Measurements from ENCODE around the gene MTR. TPM values are rescaled to one million over a fixed set of nuclear protein-coding genes. Genes with fewer than 3 reads are reported as not detected.
A peak's percentile ranks its signal among the peaks of the same experiment; 100 is the strongest.

Gene MTR
- total RNA-seq, 4 donors from 2014 or later, result 29.7 to 43.4 (median 34.6) TPM

GRCh38 chr1:236757640-236758039 lies 37.5 kb upstream of the MTR start:
- no peak overlapping the region for H3K27ac ChIP-seq (replicated peaks in 1 of 4)
- no peak for DNase-seq (ENCODE audit: extremely low spot score)
- H3K9me3 ChIP-seq, result no peaks in the 10 kb centered on the region
- no peaks in the 10 kb centered on the region for H3K27me3 ChIP-seq
- H3K4me3 ChIP-seq, result no peak overlapping the region
- TF ChIP-seq EP300 (IDR thresholded peaks at IDR 0.05) (no peak), POLR2AphosphoS5 (IDR thresholded peaks at IDR 0.05) (no peak), POLR2A (IDR thresholded peaks at IDR 0.05; ENCODE audit: low read depth) (no peak)
- TF ChIP-seq, protein P1, sequence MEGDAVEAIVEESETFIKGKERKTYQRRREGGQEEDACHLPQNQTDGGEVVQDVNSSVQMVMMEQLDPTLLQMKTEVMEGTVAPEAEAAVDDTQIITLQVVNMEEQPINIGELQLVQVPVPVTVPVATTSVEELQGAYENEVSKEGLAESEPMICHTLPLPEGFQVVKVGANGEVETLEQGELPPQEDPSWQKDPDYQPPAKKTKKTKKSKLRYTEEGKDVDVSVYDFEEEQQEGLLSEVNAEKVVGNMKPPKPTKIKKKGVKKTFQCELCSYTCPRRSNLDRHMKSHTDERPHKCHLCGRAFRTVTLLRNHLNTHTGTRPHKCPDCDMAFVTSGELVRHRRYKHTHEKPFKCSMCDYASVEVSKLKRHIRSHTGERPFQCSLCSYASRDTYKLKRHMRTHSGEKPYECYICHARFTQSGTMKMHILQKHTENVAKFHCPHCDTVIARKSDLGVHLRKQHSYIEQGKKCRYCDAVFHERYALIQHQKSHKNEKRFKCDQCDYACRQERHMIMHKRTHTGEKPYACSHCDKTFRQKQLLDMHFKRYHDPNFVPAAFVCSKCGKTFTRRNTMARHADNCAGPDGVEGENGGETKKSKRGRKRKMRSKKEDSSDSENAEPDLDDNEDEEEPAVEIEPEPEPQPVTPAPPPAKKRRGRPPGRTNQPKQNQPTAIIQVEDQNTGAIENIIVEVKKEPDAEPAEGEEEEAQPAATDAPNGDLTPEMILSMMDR (IDR thresholded peaks at IDR 0.05), result no peak
- 83% methylated on average over 2 of the region's 2 CpGs for WGBS
- peaks cover 0 to 6% (median 4%) of the 10 kb centered on the region in 4 donors for H3K4me1 ChIP-seq
- intact Hi-C loops (cut with DNase I), result no loop called here
- H3K36me3 ChIP-seq, result peaks cover 0 to 70% (median 16%) of the 10 kb centered on the region in 4 donors

DNA sequence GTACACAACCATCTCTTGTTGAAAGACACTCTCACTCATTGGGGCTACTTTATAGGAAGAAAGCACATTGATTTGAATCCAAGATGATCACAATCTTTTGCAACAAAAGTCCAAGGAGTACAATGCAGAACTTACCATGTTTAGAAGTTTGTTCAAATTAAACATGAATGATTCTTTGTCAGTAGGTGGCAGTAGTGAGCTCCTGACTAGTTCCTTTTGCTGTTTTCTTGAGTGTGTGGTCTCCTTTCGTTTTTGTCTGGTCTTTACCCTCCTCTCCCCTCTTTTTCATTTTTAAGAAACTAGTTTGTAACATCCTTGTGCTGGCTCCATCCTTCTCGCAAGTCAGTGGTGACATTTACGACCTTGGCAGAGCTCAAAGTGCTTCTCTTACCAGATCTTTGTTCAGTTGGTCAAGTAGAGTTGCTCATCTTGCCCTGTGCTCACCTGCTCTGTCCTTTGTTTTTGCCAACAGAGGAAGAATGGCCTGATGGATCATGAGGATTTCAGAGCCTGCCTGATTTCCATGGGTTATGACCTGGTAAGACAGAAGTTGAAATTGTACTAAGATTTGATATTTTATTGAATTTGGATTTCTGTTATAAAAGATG lies 35.7 kb upstream of the MTR start:
- H3K4me3 ChIP-seq, result no peak overlapping the region
- no peak overlapping the region for H3K27ac ChIP-seq (replicated peaks in 1 of 4)
- intact Hi-C loops (cut with DNase I), result no loop called here
- TF ChIP-seq, protein P1 (IDR thresholded peaks at IDR 0.05), result peak; percentile 44 to 66 (median 59)
- TF ChIP-seq EP300 (IDR thresholded peaks at IDR 0.05), result no peak
- no peaks in the 10 kb centered on the region for H3K4me1 ChIP-seq
- no peaks in the 10 kb centered on the region for H3K27me3 ChIP-seq
- H3K9me3 ChIP-seq, result no peaks in the 10 kb centered on the region
- peaks cover 0 to 79% (median 12%) of the 10 kb centered on the region in 4 donors for H3K36me3 ChIP-seq
- 54% methylated on average over 3 of the region's 3 CpGs for WGBS
- DNase-seq (ENCODE audit: extremely low spot score), result no peak

GRCh38 chr1:236760480-236760879 lies 34.6 kb upstream of the MTR start:
- TF ChIP-seq EP300 (IDR thresholded peaks at IDR 0.05) (no peak), POLR2A (IDR thresholded peaks at IDR 0.05; ENCODE audit: low read depth) (no peak)
- intact Hi-C loops (cut with DNase I), result no loop called here
- Histone ChIP-seq H3K27ac (replicated peaks in 1 of 4) (no peak overlapping the region), H3K4me1 (no peaks in the 10 kb centered on the region), H3K27me3 (no peaks in the 10 kb centered on the region), H3K9me3 (no peaks in the 10 kb centered on the region), H3K36me3 (peaks cover 0 to 72% (median 8%) of the 10 kb centered on the region in 4 donors), H3K4me3 (no peak overlapping the region)
- 82% methylated on average over 6 of the region's 6 CpGs for WGBS
- no peak for DNase-seq (ENCODE audit: extremely low spot score)

DNA sequence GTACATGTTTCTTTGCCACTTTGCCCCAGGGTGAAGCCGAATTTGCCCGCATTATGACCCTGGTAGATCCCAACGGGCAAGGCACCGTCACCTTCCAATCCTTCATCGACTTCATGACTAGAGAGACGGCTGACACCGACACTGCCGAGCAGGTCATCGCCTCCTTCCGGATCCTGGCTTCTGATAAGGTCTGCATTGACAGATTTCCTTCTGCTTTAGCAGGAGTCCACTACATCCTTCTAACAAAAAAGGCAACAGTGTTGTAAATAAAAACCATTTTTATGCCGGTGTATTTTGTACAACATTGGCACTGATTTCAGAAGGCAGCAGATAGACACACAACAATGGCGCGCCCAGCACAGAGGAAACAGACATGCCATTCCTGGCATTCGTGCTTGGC lies 34.1 kb upstream of the MTR start:
- TF ChIP-seq, protein P1 (IDR thresholded peaks at IDR 0.05), result no peak
- TF ChIP-seq POLR2A (IDR thresholded peaks at IDR 0.05; ENCODE audit: low read depth) (no peak), POLR2AphosphoS5 (IDR thresholded peaks at IDR 0.05) (no peak), EP300 (IDR thresholded peaks at IDR 0.05) (no peak)
- intact Hi-C loops (cut with DNase I), result no loop called here

GRCh38 chr1:236761397-236762132 lies 33.5 kb upstream of the MTR start:
- Histone ChIP-seq H3K9me3 (no peaks in the 10 kb centered on the region), H3K36me3 (peaks cover 0 to 71% (median 8%) of the 10 kb centered on the region in 4 donors), H3K4me3 (no peak overlapping the region), H3K4me1 (peaks cover 0 to 6% (median 0%) of the 10 kb centered on the region in 4 donors), H3K27ac (replicated peaks in 1 of 4) (no peak overlapping the region), H3K27me3 (no peaks in the 10 kb centered on the region)
- 77% methylated on average over 5 of the region's 5 CpGs for WGBS
- no peak for DNase-seq (ENCODE audit: extremely low spot score)
- intact Hi-C loops (cut with DNase I), result no loop called here
- TF ChIP-seq POLR2A (IDR thresholded peaks at IDR 0.05; ENCODE audit: low read depth), result no peak
- TF ChIP-seq POLR2AphosphoS5 (IDR thresholded peaks at IDR 0.05), result no peak
- TF ChIP-seq, protein P1 (IDR thresholded peaks at IDR 0.05), result no peak
- TF ChIP-seq EP300 (IDR thresholded peaks at IDR 0.05), result no peak

More for the DNA sequence above, 34.1 kb upstream of the MTR start:
- Histone ChIP-seq H3K4me3 (no peak overlapping the region), H3K27ac (replicated peaks in 1 of 4) (no peak overlapping the region), H3K9me3 (no peaks in the 10 kb centered on the region), H3K36me3 (peaks cover 0 to 71% (median 8%) of the 10 kb centered on the region in 4 donors), H3K4me1 (peaks cover 0 to under 1% (median 0%) of the 10 kb centered on the region in 4 donors), H3K27me3 (no peaks in the 10 kb centered on the region)
- WGBS, result 92% methylated on average over 14 of the region's 14 CpGs
- no peak for DNase-seq (ENCODE audit: extremely low spot score)
